HG03342 (cell line): Measurements from ENCODE around the gene KIF26B.
"Not testable (repeated sequence)": the region's sequence is repeated elsewhere in the genome, so short reads cannot be mapped to it uniquely, and the experiment has no call there.

Experiments used
- ATAC-seq: cut with Tn5 transposase; IDR thresholded peaks from one replicate; pipeline ENCODE4 v1.9.1; 2021; ENCODE audit warnings: mild to moderate bottlenecking, moderate library complexity; ENCODE audit not compliant: unreplicated experiment

KIF26B gene

GRCh38 chr1:245154429-245155271 lies at the start of gene KIF26B:
Gene KIF26B, plus strand, starts transcription at chr1:245154985. Its CDS starts 440 bp downstream, at chr1:245155425.
- ATAC-seq = no peak

GRCh38 chr1:245105042-245105441 lies 49.7 kb upstream of the KIF26B start:
- no peak for ATAC-seq

GRCh38 chr1:245105815-245106410 lies 48.9 kb upstream of the KIF26B start:
- ATAC-seq = no peak

- ATAC-seq = no peak
Observed at GRCh38 chr1:245107776-245108114, 47.0 kb upstream of the KIF26B start.

GRCh38 chr1:245108246-245108645 lies 46.5 kb upstream of the KIF26B start:
- no peak for ATAC-seq

GRCh38 chr1:245108909-245109308 lies 45.9 kb upstream of the KIF26B start:
- ATAC-seq = no peak

GRCh38 chr1:245110406-245110805 lies 44.4 kb upstream of the KIF26B start:
- ATAC-seq = no peak

- no peak for ATAC-seq
Observed at GRCh38 chr1:245111073-245111472, 43.7 kb upstream of the KIF26B start.

GRCh38 chr1:245113649-245114048 lies 41.1 kb upstream of the KIF26B start:
- no peak for ATAC-seq

GRCh38 chr1:245116131-245116530 lies 38.7 kb upstream of the KIF26B start:
- ATAC-seq = no peak

GRCh38 chr1:245116751-245117150 lies 38.0 kb upstream of the KIF26B start:
- no peak for ATAC-seq

GRCh38 chr1:245118066-245118465 lies 36.7 kb upstream of the KIF26B start:
- ATAC-seq = no peak

GRCh38 chr1:245118806-245119205 lies 36.0 kb upstream of the KIF26B start:
- no peak for ATAC-seq

- no peak for ATAC-seq
Observed at GRCh38 chr1:245121523-245121922, 33.3 kb upstream of the KIF26B start.

- no peak for ATAC-seq
Observed at GRCh38 chr1:245124241-245124640, 30.5 kb upstream of the KIF26B start.

- no peak for ATAC-seq
Observed at GRCh38 chr1:245124644-245125043, 30.1 kb upstream of the KIF26B start.

- ATAC-seq = no peak
Observed at GRCh38 chr1:245126530-245126929, 28.3 kb upstream of the KIF26B start.

- no peak for ATAC-seq
Observed at GRCh38 chr1:245128381-245129101, 26.2 kb upstream of the KIF26B start.

GRCh38 chr1:245129319-245130240 lies 25.2 kb upstream of the KIF26B start:
- no peak for ATAC-seq

GRCh38 chr1:245130281-245131025 lies 24.3 kb upstream of the KIF26B start:
- ATAC-seq = not testable (repeated sequence)
